Measurements from ENCODE around the gene TRAPPC6A. TPM values are rescaled to one million over a fixed set of nuclear protein-coding genes. Genes with fewer than 3 reads are reported as not detected.

TRAPPC6A gene
- total RNA-seq, 1 donor from 2014 or later = 33.8 TPM

DNA sequence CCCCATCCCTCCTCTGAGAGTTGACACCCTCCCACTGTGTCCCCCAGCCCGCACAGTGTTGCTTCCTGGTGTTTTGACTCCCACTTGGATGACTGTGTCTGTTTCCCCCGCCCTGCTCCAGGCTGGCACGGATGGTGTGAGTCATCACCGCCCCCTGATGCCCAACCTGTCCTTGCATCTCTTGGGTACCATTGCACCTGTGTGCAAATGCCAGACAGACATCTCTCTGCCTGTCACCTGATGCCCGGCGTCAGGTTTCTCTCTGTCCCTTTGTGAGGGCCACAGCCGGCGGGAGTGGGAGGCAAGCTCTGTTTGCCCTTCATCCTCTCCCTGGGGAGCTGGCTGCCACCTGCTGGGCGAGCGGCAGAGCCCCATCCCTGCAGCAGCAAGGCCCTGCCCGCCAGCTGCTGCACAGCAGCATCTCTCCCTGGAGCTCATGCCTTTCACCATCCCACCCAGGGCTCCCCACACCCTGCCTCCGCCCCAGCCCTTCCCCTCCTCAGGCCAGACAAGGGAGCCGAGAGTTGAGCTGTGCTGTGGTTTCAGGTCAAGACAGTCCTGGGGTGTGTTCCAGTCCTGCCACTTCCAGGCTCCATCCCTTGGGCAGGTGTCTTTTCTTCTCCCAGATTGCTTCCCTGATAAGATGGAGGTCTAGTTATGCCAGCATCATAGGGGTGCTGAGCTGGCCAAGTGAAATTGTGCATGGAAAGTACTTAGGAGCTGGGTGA lies 47.0 kb downstream of the TRAPPC6A start:
- TF ChIP-seq, protein P1, sequence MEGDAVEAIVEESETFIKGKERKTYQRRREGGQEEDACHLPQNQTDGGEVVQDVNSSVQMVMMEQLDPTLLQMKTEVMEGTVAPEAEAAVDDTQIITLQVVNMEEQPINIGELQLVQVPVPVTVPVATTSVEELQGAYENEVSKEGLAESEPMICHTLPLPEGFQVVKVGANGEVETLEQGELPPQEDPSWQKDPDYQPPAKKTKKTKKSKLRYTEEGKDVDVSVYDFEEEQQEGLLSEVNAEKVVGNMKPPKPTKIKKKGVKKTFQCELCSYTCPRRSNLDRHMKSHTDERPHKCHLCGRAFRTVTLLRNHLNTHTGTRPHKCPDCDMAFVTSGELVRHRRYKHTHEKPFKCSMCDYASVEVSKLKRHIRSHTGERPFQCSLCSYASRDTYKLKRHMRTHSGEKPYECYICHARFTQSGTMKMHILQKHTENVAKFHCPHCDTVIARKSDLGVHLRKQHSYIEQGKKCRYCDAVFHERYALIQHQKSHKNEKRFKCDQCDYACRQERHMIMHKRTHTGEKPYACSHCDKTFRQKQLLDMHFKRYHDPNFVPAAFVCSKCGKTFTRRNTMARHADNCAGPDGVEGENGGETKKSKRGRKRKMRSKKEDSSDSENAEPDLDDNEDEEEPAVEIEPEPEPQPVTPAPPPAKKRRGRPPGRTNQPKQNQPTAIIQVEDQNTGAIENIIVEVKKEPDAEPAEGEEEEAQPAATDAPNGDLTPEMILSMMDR (IDR thresholded peaks at IDR 0.05; ENCODE audit: insufficient read depth, low read length, poor library complexity, severe bottlenecking) = peak; percentile 56
- no peaks in the 10 kb centered on the region for H3K36me3 ChIP-seq (ENCODE audit: control insufficient read depth, insufficient read depth, low read length)
- peak; percentile 34 for DNase-seq (ENCODE audit: low read depth)
- H3K27me3 ChIP-seq (ENCODE audit: control insufficient read depth, insufficient read depth, low read length) = no peaks in the 10 kb centered on the region
- H3K4me3 ChIP-seq (ENCODE audit: low read depth, low read length) = no peak overlapping the region

DNA sequence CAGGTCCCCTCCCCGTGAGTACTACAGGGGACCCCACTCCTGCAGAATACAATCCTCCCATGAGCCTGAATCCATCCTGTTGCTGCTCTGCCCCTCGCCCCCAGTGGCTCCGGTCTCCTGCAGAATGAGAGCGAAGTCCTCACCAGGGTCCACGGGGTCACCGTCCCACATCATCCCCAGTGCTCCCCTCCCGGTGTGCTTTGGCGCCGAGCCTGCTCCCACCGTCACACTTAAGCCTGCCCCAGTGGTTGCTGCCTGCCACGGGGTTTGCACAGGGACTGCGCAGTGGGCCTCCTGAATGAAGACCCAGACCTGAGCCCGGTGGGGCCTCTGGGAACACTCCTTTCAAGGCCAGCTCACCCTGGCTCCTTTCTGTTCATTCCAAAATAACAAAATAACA lies 47.8 kb downstream of the TRAPPC6A start:
- no peak for DNase-seq (ENCODE audit: low read depth)
- no peaks in the 10 kb centered on the region for H3K36me3 ChIP-seq (ENCODE audit: control insufficient read depth, insufficient read depth, low read length)
- TF ChIP-seq, protein P1 (IDR thresholded peaks at IDR 0.05; ENCODE audit: insufficient read depth, low read length, poor library complexity, severe bottlenecking) = no peak
- H3K27me3 ChIP-seq (ENCODE audit: control insufficient read depth, insufficient read depth, low read length) = no peaks in the 10 kb centered on the region
- no peak overlapping the region for H3K4me3 ChIP-seq (ENCODE audit: low read depth, low read length)

DNA sequence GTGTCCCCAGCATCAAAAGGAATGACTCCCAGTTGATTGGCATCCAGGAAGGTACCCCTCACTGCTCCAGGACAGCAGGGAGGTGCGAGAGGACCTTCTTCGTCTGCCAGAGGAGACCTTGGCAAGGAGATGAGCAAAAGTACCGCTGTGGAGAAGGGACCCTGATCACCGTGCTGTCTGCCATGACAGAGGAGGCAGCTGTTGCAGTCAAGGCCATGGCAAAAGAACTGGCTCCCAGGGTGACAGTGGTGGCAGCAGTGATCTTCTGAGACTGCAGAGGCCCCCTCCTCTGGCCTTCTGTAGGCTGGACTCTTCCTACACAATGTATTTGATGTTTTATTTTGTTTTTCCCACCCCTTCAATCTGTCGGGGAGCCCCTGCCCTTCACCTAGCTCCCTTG lies 49.2 kb downstream of the TRAPPC6A start:
- no peak overlapping the region for H3K4me3 ChIP-seq (ENCODE audit: low read depth, low read length)
- no peaks in the 10 kb centered on the region for H3K36me3 ChIP-seq (ENCODE audit: control insufficient read depth, insufficient read depth, low read length)
- H3K27me3 ChIP-seq (ENCODE audit: control insufficient read depth, insufficient read depth, low read length) = no peaks in the 10 kb centered on the region
- no peak for DNase-seq (ENCODE audit: low read depth)
- TF ChIP-seq, protein P1 (IDR thresholded peaks at IDR 0.05; ENCODE audit: insufficient read depth, low read length, poor library complexity, severe bottlenecking) = no peak

DNA sequence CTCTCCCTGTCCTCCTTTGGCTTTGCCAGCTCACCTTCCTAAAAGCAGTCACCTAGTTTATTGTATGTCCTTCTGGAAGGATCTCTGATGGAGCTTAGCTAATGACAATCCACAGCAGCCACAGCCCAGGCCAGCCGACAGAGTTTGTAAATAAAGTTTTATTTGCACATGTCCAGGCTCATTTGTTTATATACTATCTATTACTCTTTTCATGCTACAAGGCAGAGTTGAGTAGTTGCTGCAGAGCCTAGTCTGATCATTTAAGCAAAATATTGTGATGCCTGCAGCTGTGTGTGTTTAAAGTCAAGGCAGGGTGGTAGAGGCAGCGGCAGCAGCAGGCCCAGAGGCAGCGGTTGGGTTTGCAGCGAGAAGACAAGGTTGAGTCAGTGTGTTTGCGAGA lies 49.9 kb downstream of the TRAPPC6A start:
- Histone ChIP-seq H3K4me3 (ENCODE audit: low read depth, low read length) (no peak overlapping the region), H3K36me3 (ENCODE audit: control insufficient read depth, insufficient read depth, low read length) (no peaks in the 10 kb centered on the region), H3K27me3 (ENCODE audit: control insufficient read depth, insufficient read depth, low read length) (no peaks in the 10 kb centered on the region)
- no peak for DNase-seq (ENCODE audit: low read depth)
- TF ChIP-seq, protein P1 (IDR thresholded peaks at IDR 0.05; ENCODE audit: insufficient read depth, low read length, poor library complexity, severe bottlenecking) = no peak

DNA sequence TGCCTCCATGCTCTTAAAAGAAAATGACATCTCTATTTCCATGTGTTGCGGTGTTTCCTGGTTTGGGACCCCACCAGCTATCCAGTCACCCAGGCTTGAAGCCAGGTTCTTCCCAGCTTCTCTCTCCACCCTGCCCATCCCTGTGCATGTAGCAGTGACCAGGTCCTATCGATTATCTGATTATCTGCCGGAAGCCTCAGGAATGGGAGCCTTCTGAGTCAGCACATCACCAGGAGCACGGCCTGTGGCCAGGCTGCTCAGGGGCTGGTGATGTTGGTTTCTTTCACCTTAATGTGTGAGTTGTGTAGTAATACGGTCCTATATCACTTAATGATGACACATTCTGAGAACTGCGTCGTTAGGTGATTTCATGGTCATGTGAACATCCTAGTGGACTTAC lies 51.4 kb downstream of the TRAPPC6A start:
- H3K36me3 ChIP-seq (ENCODE audit: control insufficient read depth, insufficient read depth, low read length) = no peaks in the 10 kb centered on the region
- TF ChIP-seq, protein P1 (IDR thresholded peaks at IDR 0.05; ENCODE audit: insufficient read depth, low read length, poor library complexity, severe bottlenecking) = no peak
- no peak for DNase-seq (ENCODE audit: low read depth)
- H3K27me3 ChIP-seq (ENCODE audit: control insufficient read depth, insufficient read depth, low read length) = no peaks in the 10 kb centered on the region
- no peak overlapping the region for H3K4me3 ChIP-seq (ENCODE audit: low read depth, low read length)

DNA sequence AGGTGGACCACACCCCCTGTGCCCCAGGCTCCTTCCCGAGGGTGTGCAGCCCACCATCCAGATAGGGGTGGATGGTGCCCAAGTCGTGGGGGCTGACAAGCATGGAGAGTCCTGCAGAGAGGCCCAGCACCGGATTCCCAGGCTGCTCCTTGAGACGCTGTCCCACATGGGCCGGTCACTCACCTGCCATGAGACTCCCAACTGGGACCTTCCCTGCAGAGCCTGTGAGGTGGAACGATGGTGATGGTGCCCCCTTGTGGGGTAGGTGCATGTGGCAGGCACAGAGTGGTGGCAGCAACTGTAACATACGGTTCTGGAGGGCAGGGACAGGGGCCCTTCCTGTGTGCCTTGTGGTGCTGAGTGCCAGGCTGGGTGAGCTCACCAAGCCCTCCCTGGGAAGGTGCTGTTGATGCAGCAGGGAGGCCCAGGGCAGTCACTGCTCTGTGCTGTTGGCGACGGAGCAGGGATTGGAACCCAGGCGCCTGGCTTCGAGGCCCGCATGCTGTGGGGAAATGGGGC lies 52.0 kb downstream of the TRAPPC6A start:
- Histone ChIP-seq H3K27me3 (ENCODE audit: control insufficient read depth, insufficient read depth, low read length) (no peaks in the 10 kb centered on the region), H3K36me3 (ENCODE audit: control insufficient read depth, insufficient read depth, low read length) (no peaks in the 10 kb centered on the region), H3K4me3 (ENCODE audit: low read depth, low read length) (no peak overlapping the region)
- no peak for DNase-seq (ENCODE audit: low read depth)
- TF ChIP-seq, protein P1 (IDR thresholded peaks at IDR 0.05; ENCODE audit: insufficient read depth, low read length, poor library complexity, severe bottlenecking) = peak; percentile 80

Data from kidney epithelial cell (primary cell).